Dermis blood vessel endothelial cell (primary cell): ENCODE measurements around the gene SH3BP5. TPM values are rescaled to one million over a fixed set of nuclear protein-coding genes. Genes with fewer than 3 reads are reported as not detected.
A peak's percentile ranks its signal among the peaks of the same experiment; 100 is the strongest.

Experiments used
- DNase-seq: peaks from one replicate; pipeline ENCODE4 v3.0.0; 2010
- total RNA-seq: library from RNA; depleted of rRNA; stranded (reverse); fragments of >200 nt; gene quantifications from 2 replicates; pipeline ENCODE4 v1.2.3, GENCODE V29; 2014

The SH3BP5 gene
- total RNA-seq, 1 donor from 2014 or later = 145 TPM

- DNase-seq = no peak
Observed at GRCh38 chr3:15347063-15347736, 14.8 kb upstream of the SH3BP5 start.

- no peak for DNase-seq
Observed at GRCh38 chr3:15346516-15346915, 14.1 kb upstream of the SH3BP5 start.

- no peak for DNase-seq
Observed at GRCh38 chr3:15345608-15346137, 13.3 kb upstream of the SH3BP5 start.

- no peak for DNase-seq
Observed at GRCh38 chr3:15345066-15345607, 12.8 kb upstream of the SH3BP5 start.

- DNase-seq = no peak
Observed at GRCh38 chr3:15342945-15343344, 10.6 kb upstream of the SH3BP5 start.

GRCh38 chr3:15342246-15342645, 9.9 kb upstream of the SH3BP5 start:
- no peak for DNase-seq

- no peak for DNase-seq
Observed at GRCh38 chr3:15341030-15341726, 8.8 kb upstream of the SH3BP5 start.

- DNase-seq = peak; percentile 77
Observed at GRCh38 chr3:15339786-15340215, 7.4 kb upstream of the SH3BP5 start.

GRCh38 chr3:15339001-15339400, 6.6 kb upstream of the SH3BP5 start:
- DNase-seq = no peak

- DNase-seq = no peak
Observed at GRCh38 chr3:15337963-15338362, 5.6 kb upstream of the SH3BP5 start.

GRCh38 chr3:15336057-15336456, 3.7 kb upstream of the SH3BP5 start:
- no peak for DNase-seq

GRCh38 chr3:15333956-15334263, 1.5 kb upstream of the SH3BP5 start:
- DNase-seq = no peak

GRCh38 chr3:15333099-15333955, 941 bp upstream of the SH3BP5 start:
- DNase-seq = no peak

- DNase-seq = peak; percentile 60
Observed at GRCh38 chr3:15331606-15332404, 581 bp downstream of the SH3BP5 start.

GRCh38 chr3:15331072-15331605, 1.2 kb downstream of the SH3BP5 start:
- DNase-seq = no peak

GRCh38 chr3:15330031-15330596, 2.3 kb downstream of the SH3BP5 start:
- peak; percentile 51 for DNase-seq

GRCh38 chr3:15329046-15330005, 3.1 kb downstream of the SH3BP5 start:
- no peak for DNase-seq

- peak; percentile 98 for DNase-seq
Observed at GRCh38 chr3:15327941-15328340, 4.4 kb downstream of the SH3BP5 start.

GRCh38 chr3:15326673-15327072, 5.7 kb downstream of the SH3BP5 start:
- no peak for DNase-seq

- no peak for DNase-seq
Observed at GRCh38 chr3:15326037-15326436, 6.3 kb downstream of the SH3BP5 start.
